Upper lobe of right lung (tissue), 1 donor: ENCODE data around the gene TLCD3A. TPM values are rescaled to one million over a fixed set of nuclear protein-coding genes. Genes with fewer than 3 reads are reported as not detected.
A peak's percentile ranks its signal among the peaks of the same experiment; 100 is the strongest.

ENCODE experiments used
- ATAC-seq: fragments of 200-7000 bp; cut with Tn5 transposase; one replicate; pipeline ENCODE4 v1.9.1; 2020; ENCODE audit warnings: mild to moderate bottlenecking, moderate library complexity
- DNase-seq: peaks from one replicate; pipeline ENCODE4 v3.0.0-alpha.2; 2020
- H3K27ac ChIP-seq: fragments of 200-600 bp; one replicate; pipeline ENCODE4 v1.8.0; 2022
- H3K27me3 ChIP-seq: fragments of 200-600 bp; one replicate; pipeline ENCODE4 v1.8.0; 2022; ENCODE audit warnings: mild to moderate bottlenecking
- H3K36me3 ChIP-seq: fragments of 200-600 bp; one replicate; pipeline ENCODE4 v1.8.0; 2022
- H3K4me1 ChIP-seq: fragments of 200-600 bp; one replicate; pipeline ENCODE4 v1.8.0; 2022
- H3K4me3 ChIP-seq: fragments of 200-600 bp; one replicate; pipeline ENCODE4 v1.8.0; 2022; ENCODE audit warnings: mild to moderate bottlenecking
- H3K9me3 ChIP-seq: fragments of 200-600 bp; one replicate; pipeline ENCODE4 v1.8.0; 2022
- CTCF ChIP-seq: fragments of 200-600 bp; IDR thresholded peaks from one replicate; pipeline ENCODE4 v1.8.0; 2022; ENCODE audit warnings: antibody characterized with exemption
- intact Hi-C: fragments of 100-400 bp; cut with DNase I; formaldehyde crosslinking; loops from one replicate; pipeline ENCODE4 v1.11.0; 2022
- total RNA-seq: library from RNA; stranded (reverse); fragmentation: NEBNext Ultra II Directional; extraction: Animal tissue kit (Norgen Biotek cat#: 25700); gene quantifications from one replicate; pipeline ENCODE4 v1.2.1, GENCODE V29; 2021
- donor health status: DM: no; HTN: yes; CAD: no; lungs with severe emphysema.

The TLCD3A gene
- total RNA-seq, 1 donor from 2014 or later, result 11.9 TPM

GRCh38 chr17:728911-729310 is 3.5 kb upstream of the TLCD3A start:
- DNase-seq, result no peak
- no peak for ATAC-seq
- Histone ChIP-seq H3K4me3 (no peak overlapping the region), H3K4me1 (peaks cover 5% of the 10 kb centered on the region), H3K27ac (no peak overlapping the region), H3K9me3 (no peaks in the 10 kb centered on the region), H3K36me3 (no peaks in the 10 kb centered on the region), H3K27me3 (no peaks in the 10 kb centered on the region)
- intact Hi-C loops, result no loop called here
- TF ChIP-seq CTCF, result no peak

GRCh38 chr17:731644-732066 is 741 bp upstream of the TLCD3A start:
- ATAC-seq (no peak), DNase-seq (no peak)
- intact Hi-C loops, result no loop called here
- Histone ChIP-seq H3K4me3 (peak overlapping the region; percentile 82), H3K27ac (peak overlapping the region; percentile 74), H3K4me1 (peaks cover 5% of the 10 kb centered on the region), H3K36me3 (no peaks in the 10 kb centered on the region), H3K9me3 (no peaks in the 10 kb centered on the region), H3K27me3 (no peaks in the 10 kb centered on the region)
- TF ChIP-seq CTCF, result no peak

- H3K9me3 ChIP-seq, result no peaks in the 10 kb centered on the region
- peak overlapping the region; percentile 82 for H3K4me3 ChIP-seq
- H3K36me3 ChIP-seq, result no peaks in the 10 kb centered on the region
- no peak for TF ChIP-seq CTCF
- ATAC-seq (peak; percentile 68), DNase-seq (peak; percentile 77)
- peaks cover 5% of the 10 kb centered on the region for H3K4me1 ChIP-seq
- intact Hi-C loops, result no loop called here
- peak overlapping the region; percentile 56 for H3K27ac ChIP-seq
- H3K27me3 ChIP-seq, result no peaks in the 10 kb centered on the region
Measured at GRCh38 chr17:732902-733720, 715 bp downstream of the TLCD3A start.

GRCh38 chr17:733743-734142 is 1.3 kb downstream of the TLCD3A start:
- no peak for ATAC-seq
- peak overlapping the region; percentile 82 for H3K4me3 ChIP-seq
- no peaks in the 10 kb centered on the region for H3K27me3 ChIP-seq
- TF ChIP-seq CTCF, result no peak
- H3K36me3 ChIP-seq, result no peaks in the 10 kb centered on the region
- H3K27ac ChIP-seq, result no peak overlapping the region
- peaks cover 5% of the 10 kb centered on the region for H3K4me1 ChIP-seq
- intact Hi-C loops, result no loop called here
- no peaks in the 10 kb centered on the region for H3K9me3 ChIP-seq
- DNase-seq, result no peak

- TF ChIP-seq CTCF, result no peak
- DNase-seq, result no peak
- Histone ChIP-seq H3K27ac (no peak overlapping the region), H3K4me3 (no peak overlapping the region), H3K27me3 (no peaks in the 10 kb centered on the region), H3K4me1 (no peaks in the 10 kb centered on the region), H3K36me3 (peaks cover 18% of the 10 kb centered on the region), H3K9me3 (no peaks in the 10 kb centered on the region)
- ATAC-seq, result no peak
- intact Hi-C loops, result no loop called here
Measured at GRCh38 chr17:737561-738113, 5.2 kb downstream of the TLCD3A start.
